ENCODE data around the gene POLD3. TPM values are rescaled to one million over a fixed set of nuclear protein-coding genes. Genes with fewer than 3 reads are reported as not detected.

POLD3 gene
- total RNA-seq, 1 experiment from 2014 or later = 18.9 TPM

DNA sequence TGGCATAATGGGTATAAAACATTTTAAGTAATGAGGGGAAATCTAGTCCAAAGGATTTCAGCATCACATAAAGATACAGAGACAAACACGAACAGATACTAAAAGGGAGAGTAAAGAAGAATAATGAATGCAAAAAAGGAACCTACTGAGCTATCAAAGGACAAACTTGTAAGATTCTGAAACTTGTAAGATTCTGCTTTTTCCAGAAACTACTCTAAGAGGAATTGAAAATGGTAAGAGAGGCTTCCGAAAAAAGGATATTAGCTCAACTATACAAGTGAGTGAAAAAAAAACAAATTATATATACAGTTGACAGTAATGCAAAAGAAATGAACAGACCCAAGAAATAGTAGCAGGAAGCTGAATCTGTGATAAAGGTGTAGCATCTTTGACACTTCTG lies 37.7 kb downstream of the POLD3 start:
- CTCF ChIA-PET = interaction anchor here (0.7 kb wide), 1 partner anchor 110 kb away, joined by 3 read pairs; no protein-coding TSS in a partner anchor
- BruUV-seq (replicated peaks) = no TSS peak
- Histone ChIP-seq H3K4me3 (replicated peaks in 1 of 2; ENCODE audit: low read depth in 1 of 2, low read length in 2 of 2) (no peak overlapping the region), H3K9me3 (ENCODE audit: control insufficient read depth in 1 of 2, insufficient read depth in 1 of 2, low read depth in 1 of 2, low read length in 2 of 2) (no peaks in the 10 kb centered on the region), H3K27me3 (ENCODE audit: insufficient read depth, low read length) (no peaks in the 10 kb centered on the region), H2AFZ (ENCODE audit: low read depth, low read length, poor library complexity, severe bottlenecking) (no peak overlapping the region), H3K27ac (ENCODE audit: low read depth, low read length) (no peak overlapping the region), H3K4me1 (ENCODE audit: control insufficient read depth in 1 of 2, insufficient read depth in 2 of 2, low read length in 2 of 2) (peaks cover 39 to 52% of the 10 kb centered on the region in 2 experiments), H3K4me2 (ENCODE audit: low read length) (no peak overlapping the region), H3K79me2 (ENCODE audit: insufficient read depth, low read length) (0 out of 2 replicates have a peak, but pooled peaks cover 5% of the 10 kb centered on the region), H3K36me3 (ENCODE audit: control insufficient read depth in 1 of 2, insufficient read depth in 2 of 2, low read length in 2 of 2) (peaks cover 0 to 19% of the 10 kb centered on the region in 2 experiments; a peak in 1 of 4 replicates), H4K20me1 (ENCODE audit: insufficient read depth) (0 out of 2 replicates have a peak, but pooled peaks cover 5% of the 10 kb centered on the region), H3K9me2 (ENCODE audit: insufficient read depth) (no peaks in the 10 kb centered on the region), H3K9ac (ENCODE audit: low read length) (no peak overlapping the region)
- ATAC-seq (no peak), DNase-seq (ENCODE audit: low read depth, low spot score) (no peak)
- TF ChIP-seq, protein P1, sequence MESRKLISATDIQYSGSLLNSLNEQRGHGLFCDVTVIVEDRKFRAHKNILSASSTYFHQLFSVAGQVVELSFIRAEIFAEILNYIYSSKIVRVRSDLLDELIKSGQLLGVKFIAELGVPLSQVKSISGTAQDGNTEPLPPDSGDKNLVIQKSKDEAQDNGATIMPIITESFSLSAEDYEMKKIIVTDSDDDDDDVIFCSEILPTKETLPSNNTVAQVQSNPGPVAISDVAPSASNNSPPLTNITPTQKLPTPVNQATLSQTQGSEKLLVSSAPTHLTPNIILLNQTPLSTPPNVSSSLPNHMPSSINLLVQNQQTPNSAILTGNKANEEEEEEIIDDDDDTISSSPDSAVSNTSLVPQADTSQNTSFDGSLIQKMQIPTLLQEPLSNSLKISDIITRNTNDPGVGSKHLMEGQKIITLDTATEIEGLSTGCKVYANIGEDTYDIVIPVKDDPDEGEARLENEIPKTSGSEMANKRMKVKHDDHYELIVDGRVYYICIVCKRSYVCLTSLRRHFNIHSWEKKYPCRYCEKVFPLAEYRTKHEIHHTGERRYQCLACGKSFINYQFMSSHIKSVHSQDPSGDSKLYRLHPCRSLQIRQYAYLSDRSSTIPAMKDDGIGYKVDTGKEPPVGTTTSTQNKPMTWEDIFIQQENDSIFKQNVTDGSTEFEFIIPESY (IDR thresholded peaks at IDR 0.05; ENCODE audit: extremely low read depth, insufficient replicate concordance, low read length) = no peak
- TF ChIP-seq SIN3A (IDR thresholded peaks at IDR 0.05; ENCODE audit: low read depth) = no peak
- no peak for TF ChIP-seq ZNF274 (IDR thresholded peaks at IDR 0.05; ENCODE audit: low read depth, low read length)
- no peak for TF ChIP-seq EGR1 (IDR thresholded peaks at IDR 0.05; ENCODE audit: low read depth)
- no peak for TF ChIP-seq JUND (IDR thresholded peaks at IDR 0.05)
- TF ChIP-seq SP1 (IDR thresholded peaks at IDR 0.05; ENCODE audit: low read depth) = no peak
- TF ChIP-seq CBX3 (IDR thresholded peaks at IDR 0.05; ENCODE audit: low read depth) = no peak
- no peak for TF ChIP-seq POLR2A (IDR thresholded peaks at IDR 0.05; ENCODE audit: borderline replicate concordance, extremely low read depth, insufficient read depth, insufficient read length)
- no peak for TF ChIP-seq ZFX (IDR thresholded peaks at IDR 0.05)
- TF ChIP-seq CEBPB (IDR thresholded peaks at IDR 0.05; ENCODE audit: low read depth) = no peak
- no peak for TF ChIP-seq RAD21 (IDR thresholded peaks at IDR 0.05; ENCODE audit: low read depth)
- TF ChIP-seq, protein P2, sequence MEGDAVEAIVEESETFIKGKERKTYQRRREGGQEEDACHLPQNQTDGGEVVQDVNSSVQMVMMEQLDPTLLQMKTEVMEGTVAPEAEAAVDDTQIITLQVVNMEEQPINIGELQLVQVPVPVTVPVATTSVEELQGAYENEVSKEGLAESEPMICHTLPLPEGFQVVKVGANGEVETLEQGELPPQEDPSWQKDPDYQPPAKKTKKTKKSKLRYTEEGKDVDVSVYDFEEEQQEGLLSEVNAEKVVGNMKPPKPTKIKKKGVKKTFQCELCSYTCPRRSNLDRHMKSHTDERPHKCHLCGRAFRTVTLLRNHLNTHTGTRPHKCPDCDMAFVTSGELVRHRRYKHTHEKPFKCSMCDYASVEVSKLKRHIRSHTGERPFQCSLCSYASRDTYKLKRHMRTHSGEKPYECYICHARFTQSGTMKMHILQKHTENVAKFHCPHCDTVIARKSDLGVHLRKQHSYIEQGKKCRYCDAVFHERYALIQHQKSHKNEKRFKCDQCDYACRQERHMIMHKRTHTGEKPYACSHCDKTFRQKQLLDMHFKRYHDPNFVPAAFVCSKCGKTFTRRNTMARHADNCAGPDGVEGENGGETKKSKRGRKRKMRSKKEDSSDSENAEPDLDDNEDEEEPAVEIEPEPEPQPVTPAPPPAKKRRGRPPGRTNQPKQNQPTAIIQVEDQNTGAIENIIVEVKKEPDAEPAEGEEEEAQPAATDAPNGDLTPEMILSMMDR (IDR thresholded peaks at IDR 0.05 in 2 of 3, conservative IDR thresholded peaks at IDR 0.05 in 1 of 3; ENCODE audit: borderline replicate concordance in 1 of 3, insufficient read depth in 1 of 3, low read depth in 2 of 3, low read length in 2 of 3) = no peak
- TF ChIP-seq EZH2 (IDR thresholded peaks at IDR 0.05) = no peak
- no peak for TF ChIP-seq MAX (IDR thresholded peaks at IDR 0.05)
- intact Hi-C loops (cut with micrococcal nuclease) = loop anchor here (5.0 kb wide), 1 partner anchor 107 kb away; no protein-coding TSS in a partner anchor
- POLR2A ChIA-PET = interaction anchor here (0.6 kb wide), 1 partner anchor 523 kb away, joined by 3 read pairs; no protein-coding TSS in a partner anchor
- RAD21 ChIA-PET (ENCODE audit: low non-redundant PET in 1 of 2, low total read pairs in 2 of 2, uncharacterized antibody in 2 of 2, unreplicated experiment in 2 of 2) = interaction anchor here in 1 of 2 experiments (0.7 kb wide), 1 partner anchor 176 kb away, joined by 5 read pairs; no protein-coding TSS in a partner anchor
